Chondrocyte (in vitro differentiated cells): Measurements from ENCODE around the gene NCAPH2. TPM values are rescaled to one million over a fixed set of nuclear protein-coding genes. Genes with fewer than 3 reads are reported as not detected.

Experiments used
- DNase-seq: peaks from one replicate; pipeline ENCODE4 v3.0.0; 2021; ENCODE audit warnings: mixed read lengths, low spot score
- H3K27ac Mint-ChIP-seq: one replicate; pipeline ENCODE4 v1.8.0; 2021; ENCODE audit warnings: mild to moderate bottlenecking, moderate library complexity, mixed read lengths; ENCODE audit not compliant: unreplicated experiment
- H3K27me3 Mint-ChIP-seq: 2 replicates; pipeline ENCODE4 v1.8.0; 2021; ENCODE audit warnings: low read depth, mixed read lengths
- H3K36me3 Mint-ChIP-seq: 2 replicates; pipeline ENCODE4 v1.8.0; 2021; ENCODE audit warnings: low read depth, mixed read lengths
- H3K4me1 Mint-ChIP-seq: 2 replicates; pipeline ENCODE4 v1.8.0; 2021; ENCODE audit warnings: low read depth, mild to moderate bottlenecking, mixed read lengths
- H3K4me3 Mint-ChIP-seq: one replicate; pipeline ENCODE4 v1.8.0; 2021; ENCODE audit warnings: mild to moderate bottlenecking, moderate library complexity, mixed read lengths; ENCODE audit not compliant: unreplicated experiment
- H3K9me3 Mint-ChIP-seq: 2 replicates; pipeline ENCODE4 v1.8.0; 2021; ENCODE audit warnings: low read depth, mixed read lengths
- total RNA-seq: library from RNA; stranded (reverse); gene quantifications from 3 replicates; pipeline ENCODE4 v1.2.1, GENCODE V29; 2021
- TF ChIP-seq, protein P1 (sequence below): fragments of 200-600 bp; sonication (generic); IDR thresholded peaks from 2 replicates; pipeline ENCODE4 v1.5.0; 2021; ENCODE audit warnings: antibody characterized with exemption, mild to moderate bottlenecking, moderate library complexity

NCAPH2 gene
- total RNA-seq, 1 donor from 2014 or later: 38.9 TPM

DNA sequence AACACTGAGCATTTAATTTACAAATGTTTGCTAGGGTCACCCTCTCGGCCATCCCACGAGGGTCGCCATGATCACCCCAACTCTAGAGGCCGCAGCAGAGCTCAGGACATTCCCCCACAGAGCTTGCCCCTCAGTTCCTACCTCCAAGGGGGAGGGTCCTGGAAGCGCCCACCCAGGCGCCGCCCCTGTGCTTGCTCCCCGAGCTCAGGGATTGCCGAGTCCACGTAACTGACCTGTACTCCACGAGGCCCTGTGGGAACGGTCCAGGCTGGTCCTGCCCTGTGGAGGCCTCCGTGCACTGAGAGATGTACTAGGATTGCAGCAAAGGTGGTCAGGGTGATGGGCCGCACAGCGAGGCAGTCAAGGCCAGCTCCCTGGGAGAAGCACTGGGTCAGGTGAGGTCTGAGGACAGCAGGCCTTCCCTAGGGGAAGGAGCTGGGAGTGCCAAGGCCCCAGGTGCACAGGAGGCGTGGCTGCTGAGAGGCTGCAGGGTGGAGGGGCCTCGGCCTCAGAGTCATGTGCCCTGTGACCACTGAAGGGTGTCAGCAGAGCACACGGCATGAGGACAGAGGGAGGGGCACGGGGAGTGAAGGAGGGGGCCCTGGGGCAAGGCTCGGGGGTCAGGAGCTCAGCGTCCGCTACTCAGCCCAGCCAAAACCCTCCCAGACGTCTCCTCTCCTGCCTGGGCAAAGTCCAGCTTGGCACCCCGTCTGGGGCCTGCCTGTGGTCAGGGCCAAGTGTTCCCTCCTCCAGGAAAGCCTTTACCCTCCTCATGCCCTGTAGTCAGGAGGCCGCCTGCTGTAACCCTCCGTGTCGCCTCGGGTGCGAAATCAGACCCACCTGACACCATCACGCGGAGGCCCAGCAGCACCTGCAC, 23.8 kb upstream of the NCAPH2 start:
- DNase-seq: no peak
- TF ChIP-seq, protein P1, sequence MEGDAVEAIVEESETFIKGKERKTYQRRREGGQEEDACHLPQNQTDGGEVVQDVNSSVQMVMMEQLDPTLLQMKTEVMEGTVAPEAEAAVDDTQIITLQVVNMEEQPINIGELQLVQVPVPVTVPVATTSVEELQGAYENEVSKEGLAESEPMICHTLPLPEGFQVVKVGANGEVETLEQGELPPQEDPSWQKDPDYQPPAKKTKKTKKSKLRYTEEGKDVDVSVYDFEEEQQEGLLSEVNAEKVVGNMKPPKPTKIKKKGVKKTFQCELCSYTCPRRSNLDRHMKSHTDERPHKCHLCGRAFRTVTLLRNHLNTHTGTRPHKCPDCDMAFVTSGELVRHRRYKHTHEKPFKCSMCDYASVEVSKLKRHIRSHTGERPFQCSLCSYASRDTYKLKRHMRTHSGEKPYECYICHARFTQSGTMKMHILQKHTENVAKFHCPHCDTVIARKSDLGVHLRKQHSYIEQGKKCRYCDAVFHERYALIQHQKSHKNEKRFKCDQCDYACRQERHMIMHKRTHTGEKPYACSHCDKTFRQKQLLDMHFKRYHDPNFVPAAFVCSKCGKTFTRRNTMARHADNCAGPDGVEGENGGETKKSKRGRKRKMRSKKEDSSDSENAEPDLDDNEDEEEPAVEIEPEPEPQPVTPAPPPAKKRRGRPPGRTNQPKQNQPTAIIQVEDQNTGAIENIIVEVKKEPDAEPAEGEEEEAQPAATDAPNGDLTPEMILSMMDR: no peak
- Mint-ChIP-seq H3K36me3 (peaks cover 2% of the 10 kb centered on the region), H3K27me3 (no peaks in the 10 kb centered on the region), H3K27ac (peak overlapping the region; percentile 27), H3K4me1 (peaks cover 27% of the 10 kb centered on the region), H3K9me3 (no peaks in the 10 kb centered on the region), H3K4me3 (peak overlapping the region; percentile 44)

DNA sequence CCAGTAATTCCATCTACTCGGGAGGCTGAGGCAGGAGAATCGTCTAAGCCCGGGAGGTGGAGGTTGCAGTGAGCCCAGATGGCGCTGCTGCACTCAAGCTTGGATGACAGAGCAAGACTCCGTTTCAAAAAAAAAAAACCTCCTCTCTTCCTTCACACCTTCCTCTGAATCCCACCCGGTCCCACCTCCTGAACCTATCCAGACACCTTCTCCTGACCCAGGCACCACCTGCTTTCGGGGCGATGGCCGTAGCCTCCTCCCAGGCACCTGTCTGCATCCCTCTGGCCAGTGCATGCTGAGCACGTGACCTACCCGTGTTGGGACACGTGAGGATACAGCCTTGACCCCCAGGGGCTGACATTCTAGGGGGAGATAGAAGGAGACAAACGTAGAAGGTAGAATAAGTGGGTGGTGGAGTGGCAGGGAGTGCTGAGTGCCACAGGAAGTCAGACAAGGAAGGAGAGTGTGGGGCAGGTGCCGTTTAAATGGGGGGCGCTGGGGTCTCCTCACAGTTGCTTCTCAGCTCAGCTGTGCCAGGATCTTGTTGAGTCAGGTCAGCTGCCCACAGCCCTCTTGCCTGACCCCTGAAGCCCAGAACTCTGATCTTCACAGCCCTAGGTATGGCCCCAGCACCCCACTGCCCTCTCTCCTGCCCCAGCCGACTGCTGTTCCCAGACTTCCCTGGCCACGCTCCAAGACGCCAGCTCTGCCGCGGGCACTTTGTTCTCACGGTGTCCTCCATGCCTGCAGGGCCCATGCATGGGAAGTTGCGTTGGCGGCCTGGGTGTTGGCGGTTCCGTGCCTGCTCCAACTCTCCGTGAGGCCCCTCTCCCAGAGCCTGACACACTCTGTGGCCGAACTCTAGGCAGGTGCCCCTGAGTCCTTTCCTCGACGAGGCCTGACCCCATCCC, 22.5 kb upstream of the NCAPH2 start:
- Mint-ChIP-seq H3K4me3 (no peak overlapping the region), H3K4me1 (peaks cover 27% of the 10 kb centered on the region), H3K27ac (peak overlapping the region; percentile 4), H3K9me3 (no peaks in the 10 kb centered on the region), H3K27me3 (no peaks in the 10 kb centered on the region), H3K36me3 (peaks cover 2% of the 10 kb centered on the region)
- TF ChIP-seq, protein P1: peak; percentile 31
- DNase-seq: no peak

DNA sequence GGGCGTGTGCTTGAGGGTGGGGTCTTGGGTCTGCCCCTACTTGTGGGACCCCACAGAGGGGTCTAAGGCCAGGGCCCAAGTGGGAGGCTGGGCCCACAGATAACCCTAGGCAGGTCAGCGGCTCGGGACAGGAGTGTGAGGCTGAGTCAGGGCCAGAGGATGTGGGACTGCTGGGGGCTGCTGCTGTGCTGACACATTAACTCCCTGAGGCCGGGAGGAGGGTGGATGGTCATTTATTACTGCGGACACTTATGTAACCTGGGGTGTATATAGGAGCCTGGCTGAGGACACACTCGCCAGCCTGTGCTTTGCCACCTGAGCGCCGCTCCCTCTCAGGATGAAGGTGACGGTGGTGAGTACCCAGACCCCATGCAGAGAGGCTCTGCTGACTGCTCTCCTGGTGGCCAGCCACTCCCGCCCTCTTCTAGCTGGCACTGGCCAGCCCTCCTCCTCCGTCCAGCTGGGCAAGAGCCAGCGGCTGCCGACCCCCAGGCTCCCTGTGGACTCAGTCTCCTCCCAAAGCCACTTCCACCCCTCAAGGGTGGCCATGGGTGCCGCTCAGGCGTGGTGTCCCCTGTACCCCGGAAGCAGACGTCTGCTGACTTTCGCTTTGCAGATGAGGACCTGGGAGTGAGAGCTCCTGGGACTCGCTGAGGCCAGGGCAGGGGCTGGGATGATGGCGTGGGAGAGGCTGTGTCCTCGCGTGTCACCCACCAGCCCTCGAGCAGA, 21.3 kb upstream of the NCAPH2 start, which contains the start of gene MIOX:
MIOX (plus strand) TSS at position 299 of the 729 bp plus-strand sequence; CDS start at position 338, 39 bp downstream.
- peaks cover 27% of the 10 kb centered on the region for H3K4me1 Mint-ChIP-seq
- no peak for DNase-seq
- TF ChIP-seq, protein P1: no peak
- H3K27me3 Mint-ChIP-seq: no peaks in the 10 kb centered on the region
- H3K36me3 Mint-ChIP-seq: peaks cover 2% of the 10 kb centered on the region
- H3K9me3 Mint-ChIP-seq: no peaks in the 10 kb centered on the region
- peak within 1 kb of the TSS; percentile 4 for H3K27ac Mint-ChIP-seq
- H3K4me3 Mint-ChIP-seq: no peak within 1 kb of the TSS

DNA sequence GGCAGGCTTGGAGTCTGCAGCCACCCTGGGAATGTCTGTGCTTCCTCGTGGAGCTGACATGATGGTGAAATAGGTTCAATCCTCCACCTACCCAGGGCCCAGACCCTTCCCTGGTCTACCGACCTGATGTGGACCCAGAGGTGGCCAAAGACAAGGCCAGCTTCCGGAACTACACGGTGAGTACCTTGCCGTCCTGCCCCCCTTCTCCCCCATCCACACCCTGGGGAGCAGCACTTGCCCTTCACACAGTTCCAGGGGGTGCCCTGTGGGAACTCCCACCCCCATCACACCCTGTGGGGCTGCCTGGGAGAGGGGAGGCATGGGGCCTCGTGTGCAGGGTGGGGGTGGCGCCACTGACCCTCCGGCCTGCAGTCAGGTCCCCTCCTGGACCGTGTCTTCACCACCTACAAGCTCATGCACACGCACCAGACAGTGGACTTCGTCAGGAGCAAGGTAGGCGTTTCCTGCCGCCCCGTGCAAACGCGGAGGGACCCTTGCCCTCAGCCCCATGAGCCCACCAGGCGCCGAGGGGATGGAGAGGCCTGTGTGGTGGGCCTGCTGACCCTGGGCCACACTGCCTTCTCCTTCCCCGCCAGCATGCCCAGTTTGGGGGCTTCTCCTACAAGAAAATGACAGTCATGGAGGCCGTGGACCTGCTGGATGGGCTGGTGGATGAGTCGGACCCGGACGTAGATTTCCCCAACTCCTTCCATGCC, 20.6 kb upstream of the NCAPH2 start:
- Mint-ChIP-seq H3K36me3 (peaks cover 2% of the 10 kb centered on the region), H3K4me1 (peaks cover 27% of the 10 kb centered on the region), H3K27me3 (no peaks in the 10 kb centered on the region), H3K27ac (no peak overlapping the region), H3K9me3 (no peaks in the 10 kb centered on the region), H3K4me3 (no peak overlapping the region)
- DNase-seq: no peak
- TF ChIP-seq, protein P1: no peak
